NCI-H2196 (cell line): ENCODE data around the gene HHIPL2.
A peak's percentile ranks its signal among the peaks of the same experiment; 100 is the strongest.

Experiments
- DNase-seq: peaks from one replicate; lab custom pipeline; 2025; ENCODE audit not compliant: unreplicated experiment; lab: John Stamatoyannopoulos, UW

HHIPL2 gene

DNA sequence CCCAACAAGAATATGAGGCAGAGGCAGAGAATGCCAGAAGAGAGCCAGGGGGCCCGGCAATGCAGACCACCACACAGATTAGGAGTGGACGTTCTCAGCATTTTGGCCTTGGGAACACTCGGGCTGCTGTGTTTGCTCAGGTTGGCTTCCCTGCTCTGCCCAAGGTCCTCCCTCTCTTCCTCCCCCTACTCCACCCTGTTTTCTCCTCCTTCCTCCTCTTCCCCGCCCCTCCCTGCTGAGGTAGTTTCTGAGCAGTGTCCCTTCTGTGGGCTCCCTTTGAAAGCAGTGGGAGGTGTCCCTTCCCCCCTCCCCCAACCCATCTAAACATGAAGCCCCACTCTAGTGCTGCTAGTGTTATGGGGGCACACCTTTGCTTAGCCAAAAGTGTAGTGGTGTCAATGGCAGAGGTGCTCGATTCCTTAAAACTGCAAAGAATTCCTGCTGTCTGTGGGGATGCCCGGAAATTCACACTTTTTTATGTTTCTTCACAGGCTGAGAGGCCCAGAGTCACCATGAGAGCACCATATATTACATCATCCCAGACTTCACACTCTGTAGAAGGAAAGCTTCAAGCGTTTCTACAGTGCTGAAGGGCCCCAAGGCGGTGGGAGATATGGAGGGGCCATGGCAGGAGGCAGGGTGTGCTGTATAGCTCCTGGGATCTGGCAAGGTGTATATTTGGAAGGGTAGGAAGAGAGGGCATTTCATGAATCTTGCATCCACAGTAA, at the start of gene HHIPL2:
Gene HHIPL2 (minus strand): TSS at position 161 of the 728 bp plus-strand sequence. CDS start 60 bp downstream, at position 101.
- DNase-seq, result no peak

DNA sequence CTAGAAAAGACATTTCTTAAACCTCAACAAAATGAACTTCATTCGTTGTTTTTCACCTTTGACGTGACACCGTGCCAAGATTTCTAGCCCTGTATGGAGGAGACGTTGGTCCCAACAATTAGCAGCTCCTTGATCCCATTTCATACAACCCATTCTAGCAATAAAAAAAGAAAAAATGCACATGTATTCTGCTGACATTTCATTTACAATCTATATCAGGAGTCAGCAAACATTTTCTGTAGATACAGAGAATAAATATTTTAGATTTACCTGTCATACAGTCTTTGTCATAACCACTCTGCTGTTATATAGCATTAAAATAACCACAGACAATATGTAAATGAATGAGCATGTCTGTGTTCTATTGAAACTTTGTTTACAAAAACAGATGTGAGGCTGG, 48.8 kb upstream of the HHIPL2 start:
- no peak for DNase-seq

DNA sequence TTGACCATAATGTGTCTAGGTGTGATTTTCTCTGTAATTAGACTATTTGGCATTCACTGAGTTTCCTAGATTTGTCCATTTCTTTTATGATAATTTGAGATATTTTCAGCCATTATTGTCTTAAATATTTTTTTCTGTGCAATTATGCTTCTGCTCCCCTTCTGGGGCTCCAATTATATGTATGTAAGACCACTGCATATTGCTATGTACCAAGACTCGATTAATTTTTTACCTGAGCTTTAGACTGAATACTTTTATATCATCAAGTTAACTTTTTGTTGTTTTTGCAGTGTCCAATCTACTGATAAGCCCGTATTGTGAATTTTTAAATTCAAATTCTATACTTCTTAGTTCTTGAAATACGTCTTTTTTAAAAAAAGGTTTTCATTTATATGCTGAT, 46.9 kb upstream of the HHIPL2 start:
- DNase-seq, result no peak

DNA sequence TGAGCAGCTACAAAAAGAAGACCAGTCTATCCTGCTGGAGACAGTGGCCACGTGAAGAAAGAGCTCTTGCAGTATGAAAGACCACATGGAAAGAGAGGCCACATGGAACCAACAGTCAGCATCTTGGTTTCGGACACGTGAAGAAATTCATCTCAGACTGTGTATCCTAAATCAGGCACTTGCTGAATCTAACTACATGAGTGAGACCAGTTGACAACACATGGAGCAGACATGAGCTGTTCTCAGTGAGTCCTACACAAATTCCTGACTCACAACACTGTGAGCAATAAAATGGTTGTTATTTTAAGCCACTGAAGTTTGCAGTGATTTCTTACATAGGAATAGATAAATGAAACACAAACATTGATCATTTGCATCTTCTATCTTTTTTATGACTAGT, 44.3 kb upstream of the HHIPL2 start:
- no peak for DNase-seq

DNA sequence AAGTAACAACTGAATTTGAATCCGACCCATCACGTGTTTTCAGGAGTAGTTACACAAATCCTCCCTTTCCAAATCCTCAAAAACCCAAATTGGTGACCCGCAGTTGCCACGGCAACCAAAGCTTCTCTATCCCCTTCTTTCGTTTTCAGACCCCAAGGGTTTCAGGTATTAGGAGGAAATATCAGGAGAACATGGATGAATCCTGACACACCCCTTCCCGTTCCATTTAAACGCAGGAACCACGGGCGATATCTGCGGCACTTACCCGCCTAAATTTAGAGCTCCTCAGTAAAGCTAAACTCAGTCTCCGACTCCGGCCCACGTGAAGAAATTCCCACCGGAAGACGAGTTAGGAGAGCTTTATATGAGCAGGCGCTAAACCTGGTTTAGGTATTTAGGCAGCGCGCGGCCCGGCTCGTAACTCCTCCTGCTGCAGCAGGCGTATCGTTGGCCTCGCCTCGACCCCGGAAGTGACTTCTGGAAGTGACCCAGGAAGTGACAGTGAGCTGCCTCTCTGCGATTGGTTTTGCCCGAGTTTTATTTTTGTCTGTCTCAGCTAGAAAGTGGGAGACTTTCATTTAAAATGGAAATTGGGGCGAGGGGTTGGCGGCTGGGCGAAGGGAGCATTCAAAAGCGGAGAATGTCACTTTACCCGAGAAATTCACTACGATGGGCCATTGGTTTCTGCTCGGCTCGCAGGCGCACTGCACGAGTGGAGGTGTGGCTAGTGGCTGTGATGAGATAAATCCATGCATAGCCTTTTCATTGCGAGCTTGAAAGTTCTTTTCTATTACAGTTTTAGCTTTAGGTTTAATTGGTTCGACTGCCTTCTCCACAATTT, 41.8 kb upstream of the HHIPL2 start, which contains the start of gene TAF1A:
Gene TAF1A (minus strand): TSS at position 472 of the 841 bp plus-strand sequence.
- peak; percentile 84 for DNase-seq

DNA sequence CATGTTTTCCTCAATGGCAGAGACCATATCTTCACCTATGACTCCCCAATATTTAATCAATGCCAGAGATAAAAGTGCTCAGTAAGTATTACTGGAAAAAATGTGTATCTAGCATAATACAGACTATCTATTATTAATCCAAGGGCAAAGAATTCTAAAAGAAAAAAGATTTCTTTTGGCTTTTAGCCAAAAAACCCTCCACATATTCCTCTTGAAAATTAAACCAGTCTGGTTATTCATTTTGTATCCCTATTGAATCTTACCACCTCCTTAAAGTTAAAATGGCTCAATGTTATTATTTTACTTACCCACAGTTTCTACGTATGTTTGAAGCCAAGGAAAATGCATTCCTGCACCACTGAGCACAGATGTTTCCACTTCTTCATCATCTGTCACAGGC, 40.2 kb upstream of the HHIPL2 start:
- no peak for DNase-seq

DNA sequence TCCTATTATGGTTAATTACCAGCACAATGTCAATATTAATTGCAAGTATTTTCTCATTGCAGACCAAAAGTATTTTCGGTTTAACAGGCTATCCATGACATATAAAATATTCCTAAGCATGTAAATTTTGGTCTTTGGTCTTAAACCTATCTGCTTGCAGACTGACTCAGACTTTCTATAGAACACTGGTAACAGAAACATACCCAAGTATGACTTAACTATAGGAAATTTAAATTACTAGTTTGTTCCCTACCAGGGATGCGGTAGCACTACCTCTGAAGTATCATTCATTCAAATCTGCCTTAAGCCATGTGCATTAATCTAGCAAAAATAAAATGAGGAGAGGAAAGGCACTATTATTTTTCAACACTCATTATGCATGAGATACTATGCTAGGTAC, 38.9 kb upstream of the HHIPL2 start:
- DNase-seq, result no peak

DNA sequence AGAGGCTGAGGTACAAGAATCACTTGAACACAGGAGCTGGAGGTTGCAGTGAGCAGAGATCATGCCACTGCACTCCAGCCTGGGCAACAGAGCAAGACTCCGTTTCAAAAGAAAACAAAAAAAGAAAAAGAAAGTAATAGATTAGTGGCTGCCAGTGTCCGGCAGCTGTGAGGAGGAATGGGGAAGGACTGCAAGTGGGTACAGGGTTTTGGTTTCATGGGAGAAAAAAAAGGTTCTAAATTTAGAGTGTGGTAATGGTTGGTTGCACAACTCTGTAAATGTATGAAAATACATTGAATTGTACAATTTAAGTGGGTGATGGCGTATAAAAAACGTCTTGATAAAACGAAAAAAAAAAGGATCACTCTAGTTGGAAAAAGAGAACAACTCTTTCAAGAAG, 35.2 kb upstream of the HHIPL2 start:
- no peak for DNase-seq

DNA sequence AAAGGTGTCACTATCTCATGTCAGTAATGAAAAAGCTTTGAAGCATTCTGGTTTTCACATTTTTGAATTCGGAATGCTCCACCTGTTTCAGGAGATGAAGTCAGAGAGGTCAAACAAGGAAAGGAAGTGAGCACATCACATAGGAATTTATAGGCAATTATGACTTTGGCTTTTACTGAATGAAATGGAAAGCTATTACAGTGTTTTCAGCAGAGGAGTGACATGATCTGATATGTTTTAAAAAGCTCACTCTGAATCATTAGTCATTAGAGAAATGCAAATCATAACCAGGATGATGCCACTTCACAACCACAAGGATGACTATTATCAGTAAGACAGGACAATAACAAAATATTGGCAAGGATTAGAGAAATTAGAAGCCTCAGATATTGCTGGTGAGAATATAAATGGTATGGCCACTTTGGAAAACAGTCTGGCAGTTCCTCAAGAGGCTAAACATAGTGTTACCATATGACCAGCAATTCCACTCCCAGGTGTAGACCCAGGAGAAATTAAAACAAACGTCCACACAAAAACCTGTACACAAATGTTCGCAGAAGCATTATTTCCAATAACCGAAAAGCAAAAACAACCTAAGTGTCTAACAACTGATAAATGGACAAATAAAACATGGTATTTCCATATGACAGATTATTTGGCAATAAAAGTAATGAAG, 34.3 kb upstream of the HHIPL2 start:
- DNase-seq, result no peak

DNA sequence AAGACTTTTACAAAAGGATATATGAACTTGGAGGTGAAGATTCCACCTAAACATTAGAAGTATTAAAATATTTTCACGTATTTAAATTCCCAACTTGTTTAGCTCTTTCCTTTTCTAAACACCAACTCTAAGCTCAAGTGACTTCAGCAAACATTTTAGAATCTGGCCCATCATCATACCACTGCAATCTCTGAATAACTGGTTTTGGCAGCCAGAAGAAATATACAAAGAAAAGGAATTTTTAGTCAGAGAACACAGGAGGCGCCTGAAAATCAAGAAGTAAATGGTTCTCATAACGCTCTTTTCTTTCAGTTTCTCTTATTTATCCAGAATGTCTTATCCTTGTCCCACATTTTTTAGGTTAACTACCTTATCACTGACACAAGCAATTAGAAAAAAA, 31.4 kb upstream of the HHIPL2 start:
- DNase-seq, result no peak

DNA sequence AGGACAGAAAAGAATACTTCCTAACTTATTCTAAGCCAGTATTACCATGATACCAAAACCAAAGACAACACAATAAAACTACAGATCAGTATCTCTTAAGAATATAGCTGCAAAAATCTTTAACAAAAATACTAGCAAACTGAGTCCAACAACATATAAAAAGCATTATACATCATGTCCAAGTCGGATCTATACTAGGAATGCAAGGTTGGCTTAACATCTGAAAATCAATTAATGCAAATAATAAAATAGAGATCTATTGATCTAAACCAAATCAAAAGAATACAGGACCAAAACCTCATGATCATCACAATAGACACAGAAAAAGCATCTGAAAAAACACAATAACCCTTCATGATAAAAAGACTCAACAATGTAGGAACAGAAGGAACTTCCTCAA, 22.9 kb upstream of the HHIPL2 start:
- DNase-seq, result no peak

DNA sequence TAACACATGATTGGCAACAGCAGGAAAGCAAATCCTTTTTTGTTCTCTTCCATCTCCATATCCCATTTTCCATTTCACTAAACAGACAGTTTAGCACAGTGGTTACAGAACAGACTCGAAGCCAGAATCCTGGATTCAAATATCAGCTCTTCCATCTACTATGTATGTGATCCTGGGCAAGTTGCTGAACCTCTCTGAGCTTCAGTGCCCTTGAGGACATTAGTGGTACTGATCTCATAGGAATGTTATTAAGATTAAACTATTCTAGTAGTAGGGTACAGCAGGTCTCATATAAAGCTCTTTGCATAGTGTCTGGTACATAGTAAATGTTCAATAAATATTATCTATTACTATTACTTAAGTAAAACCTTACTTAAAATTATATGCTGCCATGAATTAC, 13.8 kb upstream of the HHIPL2 start:
- no peak for DNase-seq

DNA sequence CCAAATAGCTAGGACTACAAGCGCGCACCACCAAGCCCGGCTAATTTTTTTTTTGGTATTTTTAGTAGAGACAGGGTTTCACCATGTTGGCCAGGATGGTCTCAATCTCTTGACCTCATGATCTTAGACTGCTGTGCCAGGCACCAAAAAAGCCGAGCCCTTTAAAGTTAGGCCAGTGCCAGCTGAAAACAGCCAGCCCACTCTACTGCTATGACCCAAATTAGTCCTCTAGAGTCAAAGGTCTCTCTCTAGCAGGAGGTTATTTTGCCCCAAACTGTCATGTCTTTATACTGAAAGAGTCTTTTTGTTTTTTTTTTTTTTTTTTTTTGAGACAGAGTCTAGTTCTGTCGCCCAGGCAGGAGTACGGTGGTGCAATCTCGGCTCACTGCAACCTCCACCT, 9.7 kb upstream of the HHIPL2 start:
- no peak for DNase-seq

DNA sequence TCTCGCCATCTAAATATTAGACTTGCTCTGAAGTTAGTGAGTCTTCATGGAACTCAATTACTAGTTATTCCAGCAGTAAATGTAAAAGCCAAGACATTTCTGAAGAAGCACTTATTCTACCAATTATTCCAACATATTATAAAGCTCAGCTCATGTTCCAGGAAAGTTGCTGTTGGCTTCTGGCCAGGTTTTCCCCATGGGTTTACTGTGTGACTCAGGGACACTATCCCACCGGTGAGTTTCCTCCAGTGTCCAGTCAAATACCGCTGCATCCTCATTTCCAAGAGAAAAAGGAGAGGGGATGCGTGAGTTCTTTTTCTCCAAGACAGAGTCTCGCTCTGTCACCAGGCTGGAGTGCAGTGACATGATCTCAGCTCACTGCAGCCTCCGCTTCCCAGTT, 9.2 kb upstream of the HHIPL2 start:
- DNase-seq, result no peak

DNA sequence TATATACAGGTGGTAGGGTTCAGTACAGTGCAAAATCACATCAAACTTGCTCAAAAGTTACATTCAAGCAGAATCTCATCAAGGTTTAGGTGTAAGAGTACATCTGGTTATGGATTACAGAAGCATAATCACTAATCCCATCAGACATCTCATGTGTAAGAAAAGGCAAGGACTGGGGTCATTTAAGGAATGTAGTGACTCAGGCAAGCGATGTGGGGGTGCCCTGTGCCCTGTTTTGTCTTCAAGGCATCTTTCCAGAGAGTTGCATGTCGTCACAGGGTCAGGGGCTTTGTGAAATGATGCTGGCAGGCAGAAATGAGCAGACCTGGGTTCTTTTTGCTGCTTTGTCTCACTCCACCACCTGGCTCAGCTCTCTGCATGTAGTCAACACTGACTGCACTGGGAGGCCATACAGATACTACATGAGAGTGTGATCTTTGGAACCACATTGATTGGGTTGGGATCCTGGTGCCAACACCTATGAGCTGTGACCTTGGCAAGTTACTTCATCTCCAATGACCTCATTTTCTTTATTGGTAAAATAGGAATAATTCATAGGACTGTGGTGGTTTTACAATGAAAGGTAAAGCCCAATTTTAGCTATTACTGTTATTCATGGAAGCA, 8.2 kb upstream of the HHIPL2 start:
- DNase-seq, result no peak

DNA sequence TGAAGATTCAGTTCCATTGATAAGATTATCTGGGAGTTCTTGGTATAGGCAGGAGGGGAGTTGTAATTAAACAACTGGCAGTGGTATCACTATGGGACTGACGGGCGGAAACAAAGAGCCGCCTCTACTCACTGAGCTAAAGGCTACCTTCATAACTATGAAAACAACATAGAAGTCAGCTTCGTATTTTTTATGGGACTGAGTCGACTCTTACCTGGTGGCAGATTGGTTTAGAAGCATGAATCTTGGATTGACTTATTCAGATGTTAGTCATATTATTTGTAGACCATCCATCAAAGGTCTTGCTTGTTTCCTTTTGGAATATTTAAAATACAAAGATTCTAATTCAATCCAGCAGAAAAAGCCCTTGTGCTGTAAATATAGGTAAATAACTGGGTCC, 6.3 kb upstream of the HHIPL2 start:
- DNase-seq, result no peak

DNA sequence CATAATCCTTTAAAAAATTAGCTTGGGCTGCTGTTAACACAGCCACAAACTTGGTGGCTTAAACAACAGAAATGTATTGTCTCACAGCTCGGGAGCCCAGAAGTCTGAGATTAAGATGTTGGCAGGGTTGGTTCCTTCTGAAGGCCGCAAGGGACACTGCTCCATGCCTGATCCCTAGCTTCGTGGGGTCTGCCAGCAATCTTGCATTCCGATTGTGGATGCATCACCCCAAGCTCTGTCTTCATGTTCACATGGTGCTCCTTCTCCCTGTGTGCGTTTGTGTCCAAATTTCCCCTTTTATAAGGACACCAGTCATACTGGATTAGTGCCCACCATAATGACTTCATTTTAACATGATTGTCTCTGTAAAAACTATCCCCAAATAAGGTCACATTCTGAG, 5.0 kb upstream of the HHIPL2 start:
- DNase-seq, result no peak

DNA sequence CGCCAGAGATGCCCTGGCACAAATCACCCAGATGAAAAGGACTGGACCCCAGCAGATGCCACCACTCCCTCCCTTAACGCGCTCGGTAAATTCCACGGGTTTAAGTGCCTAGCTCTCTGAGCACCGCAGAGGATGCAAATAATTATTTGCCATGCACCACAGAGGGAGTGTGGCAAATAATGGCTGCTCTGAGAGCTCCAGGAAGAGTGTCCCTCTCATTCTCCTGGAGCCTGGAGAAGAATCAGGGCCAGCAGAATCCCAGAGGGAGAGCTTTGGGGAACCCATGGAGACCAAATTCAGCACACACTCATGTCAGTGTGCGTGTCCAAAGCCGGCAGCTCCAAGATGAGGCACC, 667 bp downstream of the HHIPL2 start:
- no peak for DNase-seq

DNA sequence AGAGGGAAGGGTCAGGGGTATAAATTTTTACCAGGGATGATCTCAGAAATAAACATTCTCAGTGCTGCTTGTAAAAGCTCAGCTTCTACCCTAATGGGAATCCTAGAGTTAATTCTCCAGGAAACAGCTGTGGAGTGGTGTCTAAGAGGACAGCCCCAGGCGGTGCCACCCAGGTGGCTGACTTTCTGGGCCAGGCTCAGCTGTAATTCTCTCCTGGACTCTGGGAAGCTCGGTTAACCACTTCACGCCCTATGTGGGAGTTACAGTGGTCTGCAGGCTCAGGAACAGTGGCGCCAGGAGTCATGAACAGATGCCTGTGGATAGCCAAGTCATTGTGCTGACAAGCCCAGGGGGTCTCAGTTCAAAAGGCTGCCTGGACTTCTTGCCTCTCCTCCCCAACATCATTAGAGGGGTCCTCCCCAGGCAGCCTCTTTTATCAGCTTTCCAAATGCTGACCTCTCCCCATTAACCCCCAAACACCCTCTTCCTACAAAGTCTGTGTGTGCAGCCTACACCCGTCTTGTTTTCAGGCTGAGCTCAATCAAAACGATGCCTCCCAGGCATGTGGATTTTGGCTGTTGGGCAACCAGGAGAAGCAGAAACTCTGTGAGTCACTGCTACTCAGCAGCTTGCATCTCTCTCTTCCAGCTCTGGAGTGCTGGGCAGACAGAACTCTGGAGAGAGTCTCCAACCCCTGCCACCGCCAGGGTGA, 1.2 kb downstream of the HHIPL2 start:
- peak; percentile 35 for DNase-seq

DNA sequence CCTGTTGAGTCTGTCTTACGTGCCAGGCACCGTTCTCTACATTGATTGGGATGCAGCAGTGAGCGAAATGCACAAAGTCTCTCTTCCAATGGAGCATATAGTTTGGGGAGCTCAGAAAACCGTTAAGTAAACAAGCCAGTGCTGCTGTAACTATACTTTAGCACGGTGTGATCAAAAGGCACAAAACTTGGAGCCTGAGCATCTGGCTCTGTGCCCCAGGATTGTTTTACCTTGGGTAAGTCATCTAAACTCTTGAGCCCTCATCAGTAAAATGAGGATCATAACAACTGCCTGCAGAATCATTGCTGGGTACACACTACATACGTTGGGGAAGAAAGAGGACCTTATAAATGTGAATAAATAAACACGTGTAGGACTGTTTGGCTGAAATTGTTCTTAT, 1.8 kb downstream of the HHIPL2 start:
- no peak for DNase-seq

DNA sequence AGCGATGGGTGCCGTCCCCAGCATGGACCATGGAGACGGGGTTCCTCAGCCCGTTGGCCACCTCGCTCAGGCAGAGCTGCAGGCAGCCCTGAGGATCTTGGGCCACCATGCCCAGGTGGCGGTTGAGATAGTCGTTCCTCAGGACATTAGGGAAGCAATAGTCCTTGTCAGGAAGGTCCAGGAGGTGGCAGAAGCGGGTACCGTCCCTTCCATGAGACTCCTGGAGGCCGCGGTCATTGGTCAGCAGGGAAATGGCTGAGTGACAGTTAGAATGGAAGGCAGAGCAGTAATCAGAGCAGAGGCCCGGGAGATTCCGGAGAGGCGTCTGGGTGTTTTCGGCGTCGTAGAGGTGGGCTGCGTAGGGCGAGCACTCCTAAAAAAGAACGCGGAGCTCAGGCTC, 4.1 kb downstream of the HHIPL2 start:
- DNase-seq, result no peak
